GM21528 (cell line): ENCODE measurements around the gene NEMF.
"Not testable (repeated sequence)": the region's sequence is repeated elsewhere in the genome, so short reads cannot be mapped to it uniquely, and the experiment has no call there.

Experiments used
- ATAC-seq: cut with Tn5 transposase; IDR thresholded peaks from one replicate; pipeline ENCODE4 v1.9.1; 2021; ENCODE audit warnings: mild to moderate bottlenecking, moderate library complexity; ENCODE audit not compliant: unreplicated experiment, low FRiP score

The NEMF gene, protein sequence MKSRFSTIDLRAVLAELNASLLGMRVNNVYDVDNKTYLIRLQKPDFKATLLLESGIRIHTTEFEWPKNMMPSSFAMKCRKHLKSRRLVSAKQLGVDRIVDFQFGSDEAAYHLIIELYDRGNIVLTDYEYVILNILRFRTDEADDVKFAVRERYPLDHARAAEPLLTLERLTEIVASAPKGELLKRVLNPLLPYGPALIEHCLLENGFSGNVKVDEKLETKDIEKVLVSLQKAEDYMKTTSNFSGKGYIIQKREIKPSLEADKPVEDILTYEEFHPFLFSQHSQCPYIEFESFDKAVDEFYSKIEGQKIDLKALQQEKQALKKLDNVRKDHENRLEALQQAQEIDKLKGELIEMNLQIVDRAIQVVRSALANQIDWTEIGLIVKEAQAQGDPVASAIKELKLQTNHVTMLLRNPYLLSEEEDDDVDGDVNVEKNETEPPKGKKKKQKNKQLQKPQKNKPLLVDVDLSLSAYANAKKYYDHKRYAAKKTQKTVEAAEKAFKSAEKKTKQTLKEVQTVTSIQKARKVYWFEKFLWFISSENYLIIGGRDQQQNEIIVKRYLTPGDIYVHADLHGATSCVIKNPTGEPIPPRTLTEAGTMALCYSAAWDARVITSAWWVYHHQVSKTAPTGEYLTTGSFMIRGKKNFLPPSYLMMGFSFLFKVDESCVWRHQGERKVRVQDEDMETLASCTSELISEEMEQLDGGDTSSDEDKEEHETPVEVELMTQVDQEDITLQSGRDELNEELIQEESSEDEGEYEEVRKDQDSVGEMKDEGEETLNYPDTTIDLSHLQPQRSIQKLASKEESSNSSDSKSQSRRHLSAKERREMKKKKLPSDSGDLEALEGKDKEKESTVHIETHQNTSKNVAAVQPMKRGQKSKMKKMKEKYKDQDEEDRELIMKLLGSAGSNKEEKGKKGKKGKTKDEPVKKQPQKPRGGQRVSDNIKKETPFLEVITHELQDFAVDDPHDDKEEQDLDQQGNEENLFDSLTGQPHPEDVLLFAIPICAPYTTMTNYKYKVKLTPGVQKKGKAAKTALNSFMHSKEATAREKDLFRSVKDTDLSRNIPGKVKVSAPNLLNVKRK

GRCh38 chr14:49852301-49853157, at the start of gene NEMF:
TSS of gene NEMF (minus strand) at chr14:49852788. CDS start at chr14:49852753, 35 bp downstream.
- ATAC-seq = peak; percentile 88

DNA sequence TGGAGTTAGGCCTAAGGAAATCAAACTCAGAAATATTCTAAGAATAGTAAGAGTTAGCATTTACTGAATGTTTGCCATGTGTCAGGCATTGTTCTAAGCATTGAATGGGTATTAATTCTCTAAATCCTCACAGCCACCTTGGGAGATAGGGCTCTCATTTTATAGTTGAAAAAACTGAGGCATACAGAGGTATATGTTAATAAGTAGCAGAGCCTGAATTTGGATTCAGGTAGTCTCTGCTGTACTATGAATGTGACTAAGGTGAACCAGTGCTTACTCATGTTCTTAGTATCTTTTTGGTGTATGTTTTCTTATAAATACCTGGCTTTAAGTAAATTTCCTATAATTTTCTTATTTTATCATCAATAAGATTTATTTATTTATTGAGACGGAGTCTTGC, 48.4 kb upstream of the NEMF start:
- no peak for ATAC-seq

DNA sequence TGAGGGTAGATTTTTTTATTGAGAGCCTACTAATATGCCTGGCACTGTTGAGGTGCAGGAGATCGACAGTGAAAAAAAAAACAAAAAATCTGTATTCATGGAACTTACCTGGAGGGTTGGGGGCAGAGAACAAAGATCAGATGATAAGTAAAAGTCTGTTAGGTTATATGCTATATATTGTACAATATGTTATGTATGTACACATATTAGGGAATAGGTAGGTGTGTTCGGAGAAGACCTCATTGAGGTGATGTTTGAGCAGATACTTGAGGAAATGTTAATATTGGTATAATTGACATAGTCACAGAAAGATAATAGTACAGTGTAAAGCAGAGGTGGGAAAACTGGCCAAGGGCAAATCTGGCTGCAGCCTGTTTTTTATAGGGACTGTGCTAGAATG, 45.9 kb upstream of the NEMF start:
- no peak for ATAC-seq

DNA sequence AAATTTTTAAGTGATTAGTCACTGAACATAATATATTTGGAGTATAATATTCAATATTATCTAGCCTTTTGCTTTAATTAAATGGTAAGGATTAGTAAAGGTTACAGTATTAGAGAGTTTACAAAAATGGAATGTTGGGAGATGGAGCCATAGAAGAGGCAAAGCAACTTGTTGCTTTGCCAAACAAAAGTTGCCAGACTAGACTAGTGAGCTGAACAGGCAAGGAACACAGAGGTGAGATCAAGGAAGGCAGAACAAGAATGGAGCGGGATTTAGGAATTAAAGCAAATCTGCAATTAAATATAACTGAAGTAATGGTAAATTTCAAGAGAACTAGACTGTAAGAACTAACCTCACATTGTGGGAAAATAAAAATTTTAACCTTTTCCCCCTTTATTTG, 45.4 kb upstream of the NEMF start:
- ATAC-seq = no peak

- no peak for ATAC-seq
Observed at GRCh38 chr14:49897414-49897813, 44.8 kb upstream of the NEMF start.

- no peak for ATAC-seq
Observed at GRCh38 chr14:49896966-49897365, 44.4 kb upstream of the NEMF start.

- not testable (repeated sequence) for ATAC-seq
Observed at GRCh38 chr14:49896272-49896671, 43.7 kb upstream of the NEMF start.

- ATAC-seq = no peak
Observed at GRCh38 chr14:49895480-49895879, 42.9 kb upstream of the NEMF start.

GRCh38 chr14:49894214-49895107, 41.9 kb upstream of the NEMF start:
- ATAC-seq = not testable (repeated sequence)

GRCh38 chr14:49893309-49894213, 41.0 kb upstream of the NEMF start:
- ATAC-seq = peak; percentile 43

- ATAC-seq = peak; percentile 85
Observed at GRCh38 chr14:49892636-49893308, 40.2 kb upstream of the NEMF start, which contains the start of gene ARF6. TSS of gene ARF6 (plus strand) at chr14:49893082. CDS start at chr14:49893737, 655 bp downstream.

- ATAC-seq = peak; percentile 39
Observed at GRCh38 chr14:49892301-49892635, 39.7 kb upstream of the NEMF start.

DNA sequence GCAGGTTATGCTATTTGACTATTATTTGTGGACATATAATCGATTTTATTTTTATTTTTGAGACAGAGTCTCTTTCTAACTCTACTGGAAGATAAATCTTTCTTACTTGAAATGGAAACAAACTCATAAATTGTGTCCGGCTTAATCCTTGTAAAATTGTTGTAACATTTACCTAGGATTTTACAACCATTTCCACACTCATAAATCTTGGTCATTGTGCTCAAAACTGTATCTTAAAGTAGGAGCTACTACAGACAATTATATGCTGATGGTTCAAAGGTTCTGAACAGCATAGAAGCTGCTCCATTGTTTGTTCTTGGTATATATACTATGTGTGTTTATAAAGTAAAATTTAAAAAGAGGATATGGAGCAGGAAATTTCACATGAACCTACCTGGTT, 35.7 kb upstream of the NEMF start:
- no peak for ATAC-seq

- ATAC-seq = no peak
Observed at GRCh38 chr14:49886523-49886922, 33.9 kb upstream of the NEMF start.

- ATAC-seq = no peak
Observed at GRCh38 chr14:49882826-49883694, 30.5 kb upstream of the NEMF start.

DNA sequence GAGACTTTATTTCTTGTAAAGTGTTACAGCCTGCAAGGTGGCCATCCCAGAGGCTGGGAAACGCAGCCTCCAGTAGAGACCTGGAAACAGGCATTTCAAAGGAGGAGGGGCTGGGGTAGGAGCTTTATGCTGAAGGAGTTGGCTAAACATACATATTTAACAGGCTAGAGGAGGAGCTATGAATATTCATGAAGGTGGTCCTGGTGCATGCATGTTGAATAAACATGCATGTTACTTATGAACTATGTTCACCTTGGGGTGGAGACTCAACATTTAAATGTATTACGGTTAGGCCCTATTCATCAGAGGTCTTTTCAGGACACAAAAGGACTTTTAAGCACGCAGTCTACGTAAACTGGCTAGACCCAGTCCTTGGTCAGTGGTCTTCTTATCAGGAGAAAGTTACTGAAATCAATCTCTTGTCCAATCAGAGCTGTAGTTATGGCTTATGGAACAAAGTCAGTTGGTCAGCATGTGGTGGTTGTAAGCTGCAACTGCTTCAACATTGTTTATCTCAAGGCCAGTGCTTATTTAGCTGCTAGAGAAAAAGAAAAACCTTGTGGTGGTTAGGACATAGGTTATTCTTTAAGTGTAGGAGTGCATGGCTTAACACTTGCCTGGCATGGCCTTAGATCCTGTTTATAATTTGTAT, 28.9 kb upstream of the NEMF start:
- ATAC-seq = no peak
